HEK293 (cell line): ENCODE data around the gene NOL7.

ENCODE experiments used
- CTCF ChIA-PET: fragments of 350-600 bp; formaldehyde crosslinking; extraction: SDS; loops from one replicate; lab custom pipeline; 2021; ENCODE audit warnings: antibody characterized with exemption; lab: Yijun Ruan, JAX
- POLR2A ChIA-PET: fragments of 300-600 bp; formaldehyde crosslinking; extraction: SDS; loops from one replicate; lab custom pipeline; 2020; ENCODE audit warnings: antibody characterized with exemption, inconsistent platforms; lab: Yijun Ruan, JAX
- H3K27ac ChIP-seq: fragments of 200-500 bp; sonication (Bioruptor generic); 2 replicates; pipeline ENCODE4 v1.5.1; 2014; ENCODE audit warnings: low read depth, low read length, control low read depth, inconsistent platforms; ENCODE audit errors: extremely low read depth
- H3K36me3 ChIP-seq, 2 experiments: fragments of 200-500 bp in 1 of 2; sonication (Bioruptor generic) in 1 of 2; 1 replicate in 1 of 2; 2 replicates in 1 of 2; pipeline ENCODE4 v1.5.1; 2014 to 2017; ENCODE audit warnings: inconsistent platforms in 2 of 2, low read length in 2 of 2; ENCODE audit not compliant: control insufficient read depth in 2 of 2, insufficient read depth in 1 of 2
- H3K4me1 ChIP-seq: fragments of 200-500 bp; sonication (Bioruptor generic); 2 replicates; pipeline ENCODE4 v1.5.1; 2014; ENCODE audit warnings: mild to moderate bottlenecking, low read length, inconsistent platforms; ENCODE audit not compliant: control insufficient read depth, insufficient read depth
- H3K4me3 ChIP-seq: 2 replicates; pipeline ENCODE4 v1.5.1; 2011; ENCODE audit warnings: low read depth, mild to moderate bottlenecking, control low read depth, low read length, moderate library complexity
- H3K9me3 ChIP-seq: fragments of 200-500 bp; sonication (Bioruptor generic); 2 replicates; pipeline ENCODE4 v1.5.1; 2014; ENCODE audit warnings: low read depth, low read length, inconsistent platforms; ENCODE audit not compliant: control insufficient read depth, insufficient read depth
- AEBP2 ChIP-seq: fragments of 450-650 bp; formaldehyde crosslinking; IDR thresholded peaks from 2 replicates; pipeline ENCODE4 v1.5.1; 2016; ENCODE audit warnings: missing biosample characterization, missing genetic modification characterization, borderline replicate concordance
- ATF2 ChIP-seq: fragments of 450-650 bp; formaldehyde crosslinking; IDR thresholded peaks from 2 replicates; pipeline ENCODE4 v1.5.1; 2016; ENCODE audit warnings: missing biosample characterization, missing genetic modification characterization, low read depth
- BCL11A ChIP-seq: fragments of 450-650 bp; formaldehyde crosslinking; IDR thresholded peaks from 2 replicates; pipeline ENCODE4 v1.5.1; 2016; ENCODE audit warnings: low read depth, missing biosample characterization, missing genetic modification characterization
- EGR2 ChIP-seq: fragments of 450-650 bp; formaldehyde crosslinking; IDR thresholded peaks from 2 replicates; pipeline ENCODE4 v1.5.1; 2016; ENCODE audit warnings: low read depth, missing biosample characterization, missing genetic modification characterization
- GLI2 ChIP-seq: fragments of 450-650 bp; formaldehyde crosslinking; IDR thresholded peaks from 2 replicates; pipeline ENCODE4; 2017; ENCODE audit warnings: missing biosample characterization, missing genetic modification characterization, low read depth, borderline replicate concordance
- KLF1 ChIP-seq: fragments of 450-650 bp; formaldehyde crosslinking; IDR thresholded peaks from 2 replicates; pipeline ENCODE4 v1.5.1; 2016; ENCODE audit warnings: missing biosample characterization, missing genetic modification characterization
- KLF7 ChIP-seq: fragments of 450-650 bp; formaldehyde crosslinking; IDR thresholded peaks from 2 replicates; pipeline ENCODE4 v1.5.1; 2016; ENCODE audit warnings: missing biosample characterization, missing genetic modification characterization, borderline replicate concordance
- ZBTB1 ChIP-seq: fragments of 450-650 bp; formaldehyde crosslinking; IDR thresholded peaks from 2 replicates; pipeline ENCODE4 v1.5.1; 2016; ENCODE audit warnings: missing biosample characterization, missing genetic modification characterization
- ZBTB7A ChIP-seq: fragments of 450-650 bp; formaldehyde crosslinking; IDR thresholded peaks from 2 replicates; pipeline ENCODE4 v1.5.1; 2016; ENCODE audit warnings: low read depth, missing biosample characterization, missing genetic modification characterization
- ZNF10 ChIP-seq: fragments of 450-650 bp; formaldehyde crosslinking; IDR thresholded peaks from 2 replicates; pipeline ENCODE4 v1.5.1; 2017; ENCODE audit warnings: missing biosample characterization, missing genetic modification characterization
- ZNF112 ChIP-seq: fragments of 450-650 bp; formaldehyde crosslinking; IDR thresholded peaks from 2 replicates; pipeline ENCODE4 v1.5.0; 2017; ENCODE audit warnings: missing biosample characterization, missing genetic modification characterization
- ZNF133 ChIP-seq: fragments of 450-650 bp; formaldehyde crosslinking; IDR thresholded peaks from 2 replicates; pipeline ENCODE4 v1.5.1; 2016; ENCODE audit warnings: missing biosample characterization, missing genetic modification characterization
- ZNF140 ChIP-seq: fragments of 450-650 bp; formaldehyde crosslinking; IDR thresholded peaks from 2 replicates; pipeline ENCODE4 v1.5.1; 2016; ENCODE audit warnings: missing biosample characterization, missing genetic modification characterization
- ZNF157 ChIP-seq: fragments of 450-650 bp; formaldehyde crosslinking; IDR thresholded peaks from 2 replicates; pipeline ENCODE4 v1.5.1; 2016; ENCODE audit warnings: missing biosample characterization, missing genetic modification characterization
- ZNF16 ChIP-seq: fragments of 450-650 bp; formaldehyde crosslinking; IDR thresholded peaks from 2 replicates; pipeline ENCODE4 v1.5.1; 2016; ENCODE audit warnings: low read depth, missing biosample characterization, missing genetic modification characterization
- ZNF169 ChIP-seq: fragments of 450-650 bp; formaldehyde crosslinking; IDR thresholded peaks from 2 replicates; pipeline ENCODE4 v1.5.1; 2016; ENCODE audit warnings: missing biosample characterization, missing genetic modification characterization
- ZNF292 ChIP-seq: fragments of 450-650 bp; formaldehyde crosslinking; IDR thresholded peaks from 2 replicates; pipeline ENCODE4 v1.5.1; 2016; ENCODE audit warnings: low read depth, missing biosample characterization, missing genetic modification characterization, borderline replicate concordance
- ZNF302 ChIP-seq: fragments of 450-650 bp; formaldehyde crosslinking; IDR thresholded peaks from 2 replicates; pipeline ENCODE4 v1.5.1; 2016; ENCODE audit warnings: missing biosample characterization, missing genetic modification characterization, low read depth
- ZNF394 ChIP-seq: fragments of 450-650 bp; formaldehyde crosslinking; IDR thresholded peaks from 2 replicates; pipeline ENCODE4 v1.5.1; 2016; ENCODE audit warnings: missing biosample characterization, missing genetic modification characterization, mild to moderate bottlenecking, moderate library complexity, borderline replicate concordance
- ZNF426 ChIP-seq: fragments of 450-650 bp; formaldehyde crosslinking; IDR thresholded peaks from 2 replicates; pipeline ENCODE4 v1.5.1; 2017; ENCODE audit warnings: missing biosample characterization, missing genetic modification characterization, mild to moderate bottlenecking, inconsistent platforms, moderate library complexity
- ZNF433 ChIP-seq: fragments of 450-650 bp; formaldehyde crosslinking; IDR thresholded peaks from 2 replicates; pipeline ENCODE4 v1.5.1; 2016; ENCODE audit warnings: missing biosample characterization, missing genetic modification characterization, low read depth
- ZNF626 ChIP-seq: fragments of 450-650 bp; sonication (Bioruptor Pico); formaldehyde crosslinking; IDR thresholded peaks from 2 replicates; pipeline ENCODE4 v1.5.1; 2018; ENCODE audit warnings: missing biosample characterization, missing genetic modification characterization, inconsistent platforms
- ZNF768 ChIP-seq: fragments of 450-650 bp; formaldehyde crosslinking; IDR thresholded peaks from 2 replicates; pipeline ENCODE4 v1.5.1; 2018; ENCODE audit warnings: missing biosample characterization, mild to moderate bottlenecking, missing genetic modification characterization
- ZSCAN16 ChIP-seq: fragments of 450-650 bp; formaldehyde crosslinking; IDR thresholded peaks from 2 replicates; pipeline ENCODE4 v1.5.1; 2016; ENCODE audit warnings: missing biosample characterization, missing genetic modification characterization
- ZSCAN18 ChIP-seq: fragments of 450-650 bp; formaldehyde crosslinking; IDR thresholded peaks from 2 replicates; pipeline ENCODE4 v1.5.1; 2016; ENCODE audit warnings: missing biosample characterization, missing genetic modification characterization
- TF ChIP-seq, protein P1 (sequence below): fragments of 450-650 bp; formaldehyde crosslinking; IDR thresholded peaks from 2 replicates; pipeline ENCODE4 v1.5.1; 2016; ENCODE audit warnings: missing biosample characterization, missing genetic modification characterization
- TF ChIP-seq, protein P2 (sequence below): fragments of 450-650 bp; formaldehyde crosslinking; IDR thresholded peaks from 2 replicates; pipeline ENCODE4 v1.5.0; 2017; ENCODE audit warnings: missing biosample characterization, missing genetic modification characterization, borderline replicate concordance

NOL7 gene

GRCh38 chr6:13654496-13654895 is 39.4 kb downstream of the NOL7 start:
- TF ChIP-seq, protein P1, sequence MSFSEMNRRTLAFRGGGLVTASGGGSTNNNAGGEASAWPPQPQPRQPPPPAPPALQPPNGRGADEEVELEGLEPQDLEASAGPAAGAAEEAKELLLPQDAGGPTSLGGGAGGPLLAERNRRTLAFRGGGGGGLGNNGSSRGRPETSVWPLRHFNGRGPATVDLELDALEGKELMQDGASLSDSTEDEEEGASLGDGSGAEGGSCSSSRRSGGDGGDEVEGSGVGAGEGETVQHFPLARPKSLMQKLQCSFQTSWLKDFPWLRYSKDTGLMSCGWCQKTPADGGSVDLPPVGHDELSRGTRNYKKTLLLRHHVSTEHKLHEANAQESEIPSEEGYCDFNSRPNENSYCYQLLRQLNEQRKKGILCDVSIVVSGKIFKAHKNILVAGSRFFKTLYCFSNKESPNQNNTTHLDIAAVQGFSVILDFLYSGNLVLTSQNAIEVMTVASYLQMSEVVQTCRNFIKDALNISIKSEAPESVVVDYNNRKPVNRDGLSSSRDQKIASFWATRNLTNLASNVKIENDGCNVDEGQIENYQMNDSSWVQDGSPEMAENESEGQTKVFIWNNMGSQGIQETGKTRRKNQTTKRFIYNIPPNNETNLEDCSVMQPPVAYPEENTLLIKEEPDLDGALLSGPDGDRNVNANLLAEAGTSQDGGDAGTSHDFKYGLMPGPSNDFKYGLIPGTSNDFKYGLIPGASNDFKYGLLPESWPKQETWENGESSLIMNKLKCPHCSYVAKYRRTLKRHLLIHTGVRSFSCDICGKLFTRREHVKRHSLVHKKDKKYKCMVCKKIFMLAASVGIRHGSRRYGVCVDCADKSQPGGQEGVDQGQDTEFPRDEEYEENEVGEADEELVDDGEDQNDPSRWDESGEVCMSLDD (tag by site-specific recombination): no peak
- TF ChIP-seq KLF7 (tag by site-specific recombination): no peak
- no peak for TF ChIP-seq KLF1
- no peak for TF ChIP-seq ZNF394
- TF ChIP-seq ZNF157: no peak
- TF ChIP-seq ZBTB7A (tag by site-specific recombination): no peak
- TF ChIP-seq ZNF133 (tag by site-specific recombination): no peak
- TF ChIP-seq, protein P2, sequence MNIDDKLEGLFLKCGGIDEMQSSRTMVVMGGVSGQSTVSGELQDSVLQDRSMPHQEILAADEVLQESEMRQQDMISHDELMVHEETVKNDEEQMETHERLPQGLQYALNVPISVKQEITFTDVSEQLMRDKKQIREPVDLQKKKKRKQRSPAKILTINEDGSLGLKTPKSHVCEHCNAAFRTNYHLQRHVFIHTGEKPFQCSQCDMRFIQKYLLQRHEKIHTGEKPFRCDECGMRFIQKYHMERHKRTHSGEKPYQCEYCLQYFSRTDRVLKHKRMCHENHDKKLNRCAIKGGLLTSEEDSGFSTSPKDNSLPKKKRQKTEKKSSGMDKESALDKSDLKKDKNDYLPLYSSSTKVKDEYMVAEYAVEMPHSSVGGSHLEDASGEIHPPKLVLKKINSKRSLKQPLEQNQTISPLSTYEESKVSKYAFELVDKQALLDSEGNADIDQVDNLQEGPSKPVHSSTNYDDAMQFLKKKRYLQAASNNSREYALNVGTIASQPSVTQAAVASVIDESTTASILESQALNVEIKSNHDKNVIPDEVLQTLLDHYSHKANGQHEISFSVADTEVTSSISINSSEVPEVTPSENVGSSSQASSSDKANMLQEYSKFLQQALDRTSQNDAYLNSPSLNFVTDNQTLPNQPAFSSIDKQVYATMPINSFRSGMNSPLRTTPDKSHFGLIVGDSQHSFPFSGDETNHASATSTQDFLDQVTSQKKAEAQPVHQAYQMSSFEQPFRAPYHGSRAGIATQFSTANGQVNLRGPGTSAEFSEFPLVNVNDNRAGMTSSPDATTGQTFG (tag by site-specific recombination): no peak
- no peak for TF ChIP-seq ZNF426 (tag by site-specific recombination)
- TF ChIP-seq BCL11A (tag by site-specific recombination): no peak
- TF ChIP-seq ZNF112: no peak
- no peak for TF ChIP-seq ZNF16 (tag by site-specific recombination)
- TF ChIP-seq ZNF169 (tag by site-specific recombination): no peak
- no peak for TF ChIP-seq ZNF626 (tag by site-specific recombination)
- TF ChIP-seq ZNF433 (tag by site-specific recombination): no peak
- TF ChIP-seq ZBTB1 (tag by site-specific recombination): no peak
- TF ChIP-seq ZNF292 (tag by site-specific recombination): no peak
- no peak for TF ChIP-seq EGR2
- no peaks in the 10 kb centered on the region for H3K9me3 ChIP-seq
- H3K27ac ChIP-seq: no peak overlapping the region
- CTCF ChIA-PET: interaction anchor here (2.2 kb wide), 1 partner anchor 30 kb away, joined by 11 read pairs; no protein-coding TSS in a partner anchor
- H3K4me1 ChIP-seq: peaks cover 12% of the 10 kb centered on the region; the same call in 1 of the 2 replicates
- POLR2A ChIA-PET: no interaction called here
- peaks cover 0 to 13% of the 10 kb centered on the region in 2 experiments; a peak in 2 of 3 replicates for H3K36me3 ChIP-seq
- H3K4me3 ChIP-seq: no peak overlapping the region

- Histone ChIP-seq H3K4me3 (no peak overlapping the region), H3K27ac (no peak overlapping the region), H3K9me3 (no peaks in the 10 kb centered on the region), H3K4me1 (peaks cover 12% of the 10 kb centered on the region; the same call in 1 of the 2 replicates), H3K36me3 (peaks cover 0 to 11% of the 10 kb centered on the region in 2 experiments; a peak in 2 of 3 replicates)
- POLR2A ChIA-PET: no interaction called here
- CTCF ChIA-PET: interaction anchor here (0.6 to 2.2 kb wide), 3 partner anchors 17 to 1044 kb away, joined by 3 to 11 read pairs (median 3); no protein-coding TSS in a partner anchor
- TF ChIP-seq AEBP2: no peak
- no peak for TF ChIP-seq ZNF768 (tag by site-specific recombination)
- TF ChIP-seq ATF2 (tag by site-specific recombination): no peak
- TF ChIP-seq ZNF10 (tag by site-specific recombination): no peak
- TF ChIP-seq ZSCAN18: no peak
- no peak for TF ChIP-seq ZSCAN16
- no peak for TF ChIP-seq GLI2 (tag by site-specific recombination)
- no peak for TF ChIP-seq ZNF140 (tag by site-specific recombination)
- no peak for TF ChIP-seq ZNF302 (tag by site-specific recombination)
- TF ChIP-seq ZNF426 (tag by site-specific recombination): no peak
Observed at GRCh38 chr6:13655700-13656099, 40.6 kb downstream of the NOL7 start.
